ENCODE data around the gene SORCS3.

DNA sequence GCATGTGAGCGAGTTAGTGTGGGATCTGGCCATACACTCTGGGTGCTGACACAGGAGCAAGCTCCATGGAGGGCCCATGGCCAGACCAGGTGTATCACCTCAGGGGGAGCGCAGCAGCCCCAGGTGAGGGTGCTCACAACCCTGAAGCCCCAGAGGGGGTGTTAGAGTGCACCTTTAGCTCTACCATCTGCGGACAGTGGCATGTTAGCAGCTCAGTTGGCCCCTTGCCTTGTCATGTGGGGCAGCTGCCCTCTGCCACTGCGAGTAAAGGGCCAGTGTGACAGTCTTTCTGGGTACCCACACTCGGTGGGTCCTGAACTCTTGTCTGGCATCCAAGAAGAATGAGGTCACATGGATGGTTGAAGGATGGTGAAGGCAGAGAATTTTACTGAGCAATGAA lies 600.2 kb downstream of the SORCS3 start:
- TF ChIP-seq, protein P1, sequence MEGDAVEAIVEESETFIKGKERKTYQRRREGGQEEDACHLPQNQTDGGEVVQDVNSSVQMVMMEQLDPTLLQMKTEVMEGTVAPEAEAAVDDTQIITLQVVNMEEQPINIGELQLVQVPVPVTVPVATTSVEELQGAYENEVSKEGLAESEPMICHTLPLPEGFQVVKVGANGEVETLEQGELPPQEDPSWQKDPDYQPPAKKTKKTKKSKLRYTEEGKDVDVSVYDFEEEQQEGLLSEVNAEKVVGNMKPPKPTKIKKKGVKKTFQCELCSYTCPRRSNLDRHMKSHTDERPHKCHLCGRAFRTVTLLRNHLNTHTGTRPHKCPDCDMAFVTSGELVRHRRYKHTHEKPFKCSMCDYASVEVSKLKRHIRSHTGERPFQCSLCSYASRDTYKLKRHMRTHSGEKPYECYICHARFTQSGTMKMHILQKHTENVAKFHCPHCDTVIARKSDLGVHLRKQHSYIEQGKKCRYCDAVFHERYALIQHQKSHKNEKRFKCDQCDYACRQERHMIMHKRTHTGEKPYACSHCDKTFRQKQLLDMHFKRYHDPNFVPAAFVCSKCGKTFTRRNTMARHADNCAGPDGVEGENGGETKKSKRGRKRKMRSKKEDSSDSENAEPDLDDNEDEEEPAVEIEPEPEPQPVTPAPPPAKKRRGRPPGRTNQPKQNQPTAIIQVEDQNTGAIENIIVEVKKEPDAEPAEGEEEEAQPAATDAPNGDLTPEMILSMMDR (conservative IDR thresholded peaks at IDR 0.05; ENCODE audit: low read depth, low read length): no peak
- TF ChIP-seq EZH2 (IDR thresholded peaks at IDR 0.05; ENCODE audit: low read length, unreplicated experiment): no peak

All from PC-3 (cell line).